ENCODE measurements around the gene C11orf68. TPM values are rescaled to one million over a fixed set of nuclear protein-coding genes. Genes with fewer than 3 reads are reported as not detected.
A peak's percentile ranks its signal among the peaks of the same experiment; 100 is the strongest.

Gene C11orf68
- total and polyA plus RNA-seq, 2 donors (not counting 1 experiment from before 2014, with no cell fraction given) = 34.9 to 50.6 TPM

- DNase-seq = peak; percentile 96
- POLR2A ChIA-PET = interaction anchor here (0.6 to 4.4 kb wide), 3 partner anchors 11 to 739 kb away, joined by 3 to 33 read pairs (median 3); partner anchors contain the start of genes CCDC85B and FIBP
- H3K9ac ChIP-seq (ENCODE audit: low read length) = peak within 1 kb of the TSS; percentile 71
- H3K4me3 Mint-ChIP-seq = peak within 1 kb of the TSS; percentile 83
- H4K20me1 ChIP-seq (ENCODE audit: control insufficient read depth, insufficient read depth, low read length, poor library complexity, severe bottlenecking) = no peaks in the 10 kb centered on the region
- H3K9me3 ChIP-seq (ENCODE audit: control extremely low read depth in 1 of 3, control insufficient read depth in 2 of 3, insufficient read depth in 1 of 3, low read length in 2 of 3) = peaks cover 0 to 10% (median 0%) of the 10 kb centered on the region in 3 donors
- peaks cover 15% of the 10 kb centered on the region for H3K27me3 Mint-ChIP-seq
- peak; percentile 47 for TF ChIP-seq EZH2 (IDR thresholded peaks at IDR 0.05; ENCODE audit: borderline replicate concordance, insufficient read depth, low read depth, low read length, poor library complexity, severe bottlenecking)
- TF ChIP-seq, protein P1, sequence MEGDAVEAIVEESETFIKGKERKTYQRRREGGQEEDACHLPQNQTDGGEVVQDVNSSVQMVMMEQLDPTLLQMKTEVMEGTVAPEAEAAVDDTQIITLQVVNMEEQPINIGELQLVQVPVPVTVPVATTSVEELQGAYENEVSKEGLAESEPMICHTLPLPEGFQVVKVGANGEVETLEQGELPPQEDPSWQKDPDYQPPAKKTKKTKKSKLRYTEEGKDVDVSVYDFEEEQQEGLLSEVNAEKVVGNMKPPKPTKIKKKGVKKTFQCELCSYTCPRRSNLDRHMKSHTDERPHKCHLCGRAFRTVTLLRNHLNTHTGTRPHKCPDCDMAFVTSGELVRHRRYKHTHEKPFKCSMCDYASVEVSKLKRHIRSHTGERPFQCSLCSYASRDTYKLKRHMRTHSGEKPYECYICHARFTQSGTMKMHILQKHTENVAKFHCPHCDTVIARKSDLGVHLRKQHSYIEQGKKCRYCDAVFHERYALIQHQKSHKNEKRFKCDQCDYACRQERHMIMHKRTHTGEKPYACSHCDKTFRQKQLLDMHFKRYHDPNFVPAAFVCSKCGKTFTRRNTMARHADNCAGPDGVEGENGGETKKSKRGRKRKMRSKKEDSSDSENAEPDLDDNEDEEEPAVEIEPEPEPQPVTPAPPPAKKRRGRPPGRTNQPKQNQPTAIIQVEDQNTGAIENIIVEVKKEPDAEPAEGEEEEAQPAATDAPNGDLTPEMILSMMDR (IDR thresholded peaks at IDR 0.05) = no peak
- peaks cover 0 to 38% (median 12%) of the 10 kb centered on the region in 4 experiments for H3K27me3 ChIP-seq (replicated peaks in 1 of 4; ENCODE audit: control extremely low read depth in 1 of 4, control insufficient read depth in 3 of 4, insufficient read depth in 4 of 4, low read length in 3 of 4)
- peaks cover 20% of the 10 kb centered on the region in 2 donors for H3K4me1 ChIP-seq (ENCODE audit: control insufficient read depth in 2 of 2, insufficient read depth in 2 of 2, low read length in 2 of 2)
- peak within 1 kb of the TSS; percentile 68 for H2AFZ ChIP-seq (ENCODE audit: insufficient read depth, low read depth, low read length, poor library complexity, severe bottlenecking)
- peak within 1 kb of the TSS; percentile 95 for H3K4me2 ChIP-seq (replicated peaks; ENCODE audit: low read depth, low read length, poor library complexity, severe bottlenecking)
- no peaks in the 10 kb centered on the region for H3K36me3 ChIP-seq (replicated peaks in 1 of 2; ENCODE audit: control extremely low read depth in 1 of 2, control insufficient read depth in 1 of 2, extremely low read depth in 1 of 2, insufficient read depth in 2 of 2, low read length in 1 of 2)
- intact Hi-C loops (cut with micrococcal nuclease) = loop anchor here (1.0 kb wide), 3 partner anchors 10 to 42 kb away; partner anchors contain the start of genes C11orf68, CCDC85B, CFL1 and DRAP1
- WGBS (ENCODE audit: insufficient coverage) = 1% methylated on average over 75 of the region's 80 CpGs
- peak within 1 kb of the TSS; percentile 2 to 64 (median 52) for H3K4me3 ChIP-seq (ENCODE audit: control extremely low read depth in 1 of 5, extremely low read depth in 1 of 5, insufficient read depth in 1 of 5, low read depth in 2 of 5, low read length in 4 of 5)
- peak; percentile 95 for ATAC-seq (ENCODE audit: low read depth)
- no peaks in the 10 kb centered on the region for H3K79me2 ChIP-seq (ENCODE audit: control insufficient read depth, insufficient read depth, low read length)
- no peak within 1 kb of the TSS for H3K27ac ChIP-seq (ENCODE audit: low read length in 2 of 2)
- peak within 1 kb of the TSS; percentile 72 for H3K27ac Mint-ChIP-seq
- CTCF ChIA-PET = interaction anchor here (0.8 to 4.0 kb wide), 4 partner anchors 10 to 40 kb away, joined by 3 to 44 read pairs (median 12); partner anchors contain the start of genes CCDC85B, FIBP and MUS81
- H3K4me1 Mint-ChIP-seq = peaks cover 10% of the 10 kb centered on the region
- H3K9me3 Mint-ChIP-seq (ENCODE audit: insufficient read depth) = no peaks in the 10 kb centered on the region
Measured at GRCh38 chr11:65900125-65900898, 18.6 kb downstream of the C11orf68 start, which contains the start of gene FOSL1. FOSL1 (minus strand) TSS chr11:65900388; CDS start chr11:65900339, 49 bp downstream.
